Cortex of kidney (tissue), 1 donor: ENCODE data around the gene ANKS1B.
"Not testable (repeated sequence)": the region's sequence is repeated elsewhere in the genome, so short reads cannot be mapped to it uniquely, and the experiment has no call there.

ENCODE experiments used
- DNase-seq: peaks from one replicate; lab custom pipeline; 2025; lab: John Stamatoyannopoulos, UW

The ANKS1B gene

GRCh38 chr12:99759444-99759843, 225.3 kb downstream of the ANKS1B start:
- no peak for DNase-seq

GRCh38 chr12:99758997-99759396, 225.7 kb downstream of the ANKS1B start:
- DNase-seq = no peak

GRCh38 chr12:99752740-99753139, 232.0 kb downstream of the ANKS1B start:
- DNase-seq = no peak

GRCh38 chr12:99746538-99746937, 238.2 kb downstream of the ANKS1B start:
- DNase-seq = no peak

GRCh38 chr12:99745895-99746294, 238.8 kb downstream of the ANKS1B start:
- DNase-seq = no peak

GRCh38 chr12:99745121-99745520, 239.6 kb downstream of the ANKS1B start:
- no peak for DNase-seq

GRCh38 chr12:99736760-99737269, 247.9 kb downstream of the ANKS1B start:
- no peak for DNase-seq

- DNase-seq = no peak
Observed at GRCh38 chr12:99732131-99732530, 252.6 kb downstream of the ANKS1B start.

- DNase-seq = no peak
Observed at GRCh38 chr12:99722690-99723486, 261.8 kb downstream of the ANKS1B start.

- no peak for DNase-seq
Observed at GRCh38 chr12:99721715-99722275, 262.9 kb downstream of the ANKS1B start.

- DNase-seq = not testable (repeated sequence)
Observed at GRCh38 chr12:99720083-99720465, 264.7 kb downstream of the ANKS1B start.

- not testable (repeated sequence) for DNase-seq
Observed at GRCh38 chr12:99719411-99720082, 265.2 kb downstream of the ANKS1B start.

- DNase-seq = not testable (repeated sequence)
Observed at GRCh38 chr12:99715841-99716510, 268.8 kb downstream of the ANKS1B start.

- not testable (repeated sequence) for DNase-seq
Observed at GRCh38 chr12:99714921-99715320, 269.8 kb downstream of the ANKS1B start.

GRCh38 chr12:99713946-99714520, 270.7 kb downstream of the ANKS1B start:
- DNase-seq = no peak

- DNase-seq = no peak
Observed at GRCh38 chr12:99712281-99712680, 272.5 kb downstream of the ANKS1B start.

- no peak for DNase-seq
Observed at GRCh38 chr12:99711246-99711645, 273.5 kb downstream of the ANKS1B start.

- no peak for DNase-seq
Observed at GRCh38 chr12:99709619-99710018, 275.1 kb downstream of the ANKS1B start.

- DNase-seq = no peak
Observed at GRCh38 chr12:99709116-99709515, 275.6 kb downstream of the ANKS1B start.

- no peak for DNase-seq
Observed at GRCh38 chr12:99707883-99708282, 276.9 kb downstream of the ANKS1B start.

- no peak for DNase-seq
Observed at GRCh38 chr12:99706736-99707473, 277.8 kb downstream of the ANKS1B start.
